HL-60 (cell line): ENCODE measurements around the gene HOOK2.

ENCODE experiments used
- GABPA ChIP-seq: IDR thresholded peaks from 2 replicates; pipeline ENCODE4 v1.6.1; 2012; ENCODE audit warnings: low read depth
- POLR2AphosphoS5 ChIP-seq: IDR thresholded peaks from 2 replicates; pipeline ENCODE4 v1.6.1; 2012; ENCODE audit warnings: low read depth
- TF ChIP-seq, protein P1 (sequence below): IDR thresholded peaks from one replicate; pipeline ENCODE4 v1.5.1; 2011; ENCODE audit warnings: low read length, control low read depth, inconsistent platforms; ENCODE audit not compliant: insufficient read depth

GRCh38 chr19:12797141-12797587 is 21.8 kb upstream of the HOOK2 start:
- TF ChIP-seq POLR2AphosphoS5 (no peak), GABPA (no peak)
- TF ChIP-seq, protein P1, sequence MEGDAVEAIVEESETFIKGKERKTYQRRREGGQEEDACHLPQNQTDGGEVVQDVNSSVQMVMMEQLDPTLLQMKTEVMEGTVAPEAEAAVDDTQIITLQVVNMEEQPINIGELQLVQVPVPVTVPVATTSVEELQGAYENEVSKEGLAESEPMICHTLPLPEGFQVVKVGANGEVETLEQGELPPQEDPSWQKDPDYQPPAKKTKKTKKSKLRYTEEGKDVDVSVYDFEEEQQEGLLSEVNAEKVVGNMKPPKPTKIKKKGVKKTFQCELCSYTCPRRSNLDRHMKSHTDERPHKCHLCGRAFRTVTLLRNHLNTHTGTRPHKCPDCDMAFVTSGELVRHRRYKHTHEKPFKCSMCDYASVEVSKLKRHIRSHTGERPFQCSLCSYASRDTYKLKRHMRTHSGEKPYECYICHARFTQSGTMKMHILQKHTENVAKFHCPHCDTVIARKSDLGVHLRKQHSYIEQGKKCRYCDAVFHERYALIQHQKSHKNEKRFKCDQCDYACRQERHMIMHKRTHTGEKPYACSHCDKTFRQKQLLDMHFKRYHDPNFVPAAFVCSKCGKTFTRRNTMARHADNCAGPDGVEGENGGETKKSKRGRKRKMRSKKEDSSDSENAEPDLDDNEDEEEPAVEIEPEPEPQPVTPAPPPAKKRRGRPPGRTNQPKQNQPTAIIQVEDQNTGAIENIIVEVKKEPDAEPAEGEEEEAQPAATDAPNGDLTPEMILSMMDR: no peak
